GM19324 (cell line): ENCODE data around the gene PGAP3.
A peak's percentile ranks its signal among the peaks of the same experiment; 100 is the strongest.

ENCODE experiments used
- ATAC-seq: cut with Tn5 transposase; IDR thresholded peaks from one replicate; pipeline ENCODE4 v1.9.1; 2021; ENCODE audit warnings: mild to moderate bottlenecking, moderate library complexity; ENCODE audit not compliant: unreplicated experiment, low FRiP score

The PGAP3 gene

DNA sequence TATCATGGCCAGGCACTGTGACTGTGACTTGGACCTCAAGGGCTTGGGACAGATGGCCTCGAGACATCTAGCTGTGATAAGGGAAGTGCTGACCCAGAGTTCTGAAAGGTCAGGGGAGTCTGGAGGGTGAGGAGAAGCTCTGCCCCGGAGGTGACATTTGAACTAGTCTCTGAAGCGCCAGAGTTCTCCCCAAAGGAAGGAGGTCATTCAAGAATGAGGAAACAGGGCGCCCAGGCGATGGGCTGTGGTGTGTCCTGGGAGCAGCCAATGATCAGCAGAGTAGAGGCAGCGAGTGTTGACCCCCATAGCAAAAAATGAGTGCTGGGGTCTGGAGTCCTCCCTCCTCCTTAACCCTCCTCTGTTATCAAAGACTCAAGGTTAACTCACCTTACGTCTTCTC is 46.0 kb downstream of the PGAP3 start:
- ATAC-seq = no peak

DNA sequence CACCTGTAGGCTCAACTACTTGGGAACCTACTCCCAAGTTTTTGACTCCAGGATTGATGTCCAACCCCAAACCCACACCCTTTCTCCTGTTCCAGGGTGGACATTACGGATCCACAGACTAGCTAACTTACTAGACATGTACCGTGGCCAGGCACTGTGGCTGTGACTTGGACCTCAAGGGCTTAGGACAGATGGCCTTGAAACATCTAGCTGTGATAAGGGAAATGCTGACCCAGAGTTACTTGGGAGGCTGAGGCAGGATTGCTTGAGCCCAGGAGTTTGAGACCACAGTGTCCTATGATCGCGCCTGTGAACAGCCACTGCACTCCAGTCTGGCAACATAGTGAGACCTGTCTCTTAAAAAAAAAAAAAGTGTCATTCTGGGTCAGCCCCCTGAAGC is 46.8 kb downstream of the PGAP3 start:
- no peak for ATAC-seq

DNA sequence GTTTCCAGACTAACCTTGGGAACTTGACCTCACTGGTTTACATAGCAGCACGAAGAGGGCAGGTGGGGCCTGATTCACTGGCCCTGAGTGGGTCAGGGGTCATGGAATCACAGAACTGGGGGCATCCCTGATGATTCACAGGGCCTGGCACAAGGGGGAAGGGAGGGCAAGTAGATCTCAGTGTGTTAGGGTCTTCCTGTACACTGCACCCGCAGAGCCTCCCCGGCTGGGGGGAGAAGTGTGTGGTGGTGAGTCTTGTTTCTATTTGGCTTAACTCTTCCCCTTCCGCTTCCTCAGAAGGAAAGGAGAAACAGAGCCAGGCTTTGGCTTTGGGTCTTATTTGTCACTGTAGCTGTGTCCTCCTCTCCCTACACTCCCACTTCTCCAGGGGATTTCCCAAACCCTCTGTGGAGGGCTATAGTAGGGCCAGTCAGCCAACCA is 47.2 kb downstream of the PGAP3 start:
- ATAC-seq = no peak

DNA sequence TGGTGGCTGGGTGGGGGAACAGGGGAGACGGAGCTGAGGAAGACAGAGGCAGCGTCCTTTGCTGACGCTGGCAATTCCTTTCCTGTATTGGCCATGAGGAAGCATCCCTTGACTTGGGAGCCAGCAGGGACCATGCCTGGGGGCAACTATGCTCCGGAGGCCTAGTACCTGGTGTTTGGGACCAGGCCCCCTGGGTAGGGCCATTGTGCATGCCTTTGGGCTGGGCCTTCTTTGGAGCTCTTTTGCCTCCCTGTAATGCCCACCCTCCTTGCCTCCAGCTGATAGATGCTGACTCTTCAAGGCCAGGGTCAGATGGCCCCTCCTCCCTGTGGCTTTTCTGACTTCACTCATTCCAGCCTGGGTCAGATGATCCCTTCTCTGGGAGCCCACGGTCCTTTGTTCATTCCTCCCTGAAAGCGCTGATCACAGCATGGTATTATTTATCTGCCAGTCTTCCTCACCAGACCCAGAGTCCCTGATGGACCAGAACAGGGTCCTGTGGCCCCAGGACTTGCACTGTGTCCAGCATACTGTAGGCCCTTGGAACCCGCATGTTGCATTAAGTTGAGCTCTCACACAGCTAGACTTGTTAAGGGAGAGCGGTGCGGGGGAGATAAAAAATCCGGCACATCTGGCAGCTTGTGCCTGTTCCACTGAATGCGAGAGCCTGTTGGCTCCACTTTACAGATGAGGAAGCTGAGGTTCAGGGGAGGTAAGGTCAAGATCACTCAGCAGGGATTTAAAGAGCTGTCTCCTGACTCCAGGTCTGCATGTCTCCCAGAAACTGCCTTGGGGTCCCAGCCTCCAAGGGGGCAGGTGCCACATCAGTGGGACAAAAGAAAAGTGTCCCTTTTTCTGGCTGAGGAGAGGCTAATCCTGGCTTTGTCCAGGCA is 48.0 kb downstream of the PGAP3 start:
- no peak for ATAC-seq

DNA sequence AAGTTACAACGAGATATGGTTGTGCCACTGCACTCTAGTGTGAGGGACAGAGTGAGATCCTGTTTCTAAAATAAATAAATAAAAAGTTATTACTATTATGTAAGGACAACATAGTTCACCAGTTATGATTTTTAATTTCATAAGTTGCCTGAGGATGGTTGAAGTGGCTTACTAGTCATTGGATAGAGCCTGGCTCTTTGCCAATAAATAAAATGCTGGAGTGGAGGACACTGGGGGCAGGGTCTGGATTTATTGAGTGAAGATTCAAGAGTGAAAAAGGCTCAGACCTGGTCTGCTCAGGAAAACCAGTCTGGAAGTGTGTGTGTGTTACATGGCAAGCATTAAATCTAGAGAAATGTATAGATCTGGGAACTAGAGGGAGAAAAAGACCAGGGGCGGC is 48.8 kb downstream of the PGAP3 start:
- ATAC-seq = no peak

DNA sequence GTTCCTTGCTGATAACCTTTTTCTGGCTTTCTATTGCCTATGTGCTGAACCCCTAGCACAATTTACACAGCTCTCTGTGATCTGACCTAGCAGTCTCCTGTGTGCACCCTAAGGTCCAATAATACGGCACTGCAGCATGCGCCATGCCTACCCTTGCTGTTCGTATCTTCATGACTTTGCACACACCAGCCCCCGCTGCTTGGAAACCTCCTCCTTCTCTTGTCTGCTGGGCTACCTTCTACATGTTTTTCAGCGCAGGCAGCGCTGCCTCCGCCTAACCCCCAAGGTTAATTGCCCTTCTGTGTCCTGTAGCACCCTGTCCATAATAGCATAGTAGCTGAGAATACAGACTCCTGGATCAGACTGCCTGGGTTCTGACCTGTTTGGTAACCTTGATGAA is 49.5 kb downstream of the PGAP3 start:
- no peak for ATAC-seq

DNA sequence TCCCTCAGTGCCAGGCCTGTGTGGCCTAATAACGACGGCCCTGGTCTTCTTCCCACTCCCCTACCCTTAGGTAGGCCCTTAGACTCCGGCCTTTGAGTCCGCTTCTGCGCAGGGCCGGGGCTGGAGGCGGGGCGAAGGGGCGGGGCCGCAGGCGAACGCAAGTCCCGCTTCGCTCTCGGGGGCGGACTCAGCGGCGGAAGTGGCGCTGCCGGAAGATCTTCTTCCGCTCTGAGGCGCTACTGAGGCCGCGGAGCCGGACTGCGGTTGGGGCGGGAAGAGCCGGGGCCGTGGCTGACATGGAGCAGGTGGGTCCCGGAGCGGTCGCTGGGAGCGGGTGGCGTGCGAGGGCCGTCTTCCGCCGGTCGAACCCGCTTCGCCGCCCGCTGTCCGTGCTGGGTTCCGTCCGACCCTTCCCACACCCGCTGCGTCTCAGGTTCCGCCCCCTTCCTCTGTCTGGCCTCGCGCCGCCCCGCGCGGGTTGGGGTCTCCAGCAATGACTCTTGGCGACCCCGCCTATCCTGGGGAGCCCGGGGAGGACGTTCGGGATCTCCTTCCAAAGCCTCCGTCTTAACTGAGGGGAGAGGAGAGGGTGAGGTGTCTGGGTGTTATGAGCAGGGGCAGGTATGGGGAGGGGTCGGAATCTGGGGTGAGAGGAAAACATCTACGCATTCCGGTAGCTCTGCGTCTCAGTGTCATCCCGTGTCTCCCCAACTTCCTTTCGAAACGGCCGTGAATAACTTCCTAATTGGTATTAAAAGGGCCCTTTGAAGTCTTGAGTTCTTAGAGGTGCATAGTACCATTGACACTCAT is 50.7 kb downstream of the PGAP3 start, which contains the start of gene STARD3:
Gene STARD3, plus strand, starts transcription at position 218 of the 810 bp plus-strand sequence. CDS start 16,388 bp downstream, outside the sequence.
- ATAC-seq = peak; percentile 76

DNA sequence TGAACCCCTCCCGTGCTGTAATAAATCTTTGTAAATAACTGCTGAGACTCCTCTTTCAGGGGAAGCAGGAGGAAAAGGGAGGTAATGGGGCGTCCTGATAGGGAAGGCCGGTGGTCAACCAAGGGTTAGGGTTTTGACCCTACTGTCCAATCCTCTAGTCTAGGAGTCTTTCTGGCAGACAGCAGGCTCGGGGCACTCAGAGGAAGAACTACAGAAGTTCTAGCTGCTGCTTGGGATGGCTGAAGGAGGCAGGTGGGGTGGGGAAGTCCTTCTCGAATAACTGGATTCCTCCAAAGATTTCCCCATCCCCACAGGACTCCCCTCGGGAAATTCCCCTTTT is 51.3 kb downstream of the PGAP3 start:
- ATAC-seq = no peak

DNA sequence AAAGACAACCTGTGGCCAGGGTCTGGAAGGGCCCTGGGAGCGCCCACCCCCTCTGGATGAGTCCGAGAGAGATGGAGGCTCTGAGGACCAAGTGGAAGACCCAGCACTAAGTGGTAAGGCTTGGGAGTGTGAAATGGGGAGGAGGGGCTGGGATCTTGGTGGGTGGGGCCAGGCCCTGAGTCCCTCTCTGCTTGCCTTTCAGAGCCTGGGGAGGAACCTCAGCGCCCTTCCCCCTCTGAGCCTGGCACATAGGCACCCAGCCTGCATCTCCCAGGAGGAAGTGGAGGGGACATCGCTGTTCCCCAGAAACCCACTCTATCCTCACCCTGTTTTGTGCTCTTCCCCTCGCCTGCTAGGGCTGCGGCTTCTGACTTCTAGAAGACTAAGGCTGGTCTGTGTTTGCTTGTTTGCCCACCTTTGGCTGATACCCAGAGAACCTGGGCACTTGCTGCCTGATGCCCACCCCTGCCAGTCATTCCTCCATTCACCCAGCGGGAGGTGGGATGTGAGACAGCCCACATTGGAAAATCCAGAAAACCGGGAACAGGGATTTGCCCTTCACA is 52.2 kb downstream of the PGAP3 start:
- ATAC-seq = no peak

DNA sequence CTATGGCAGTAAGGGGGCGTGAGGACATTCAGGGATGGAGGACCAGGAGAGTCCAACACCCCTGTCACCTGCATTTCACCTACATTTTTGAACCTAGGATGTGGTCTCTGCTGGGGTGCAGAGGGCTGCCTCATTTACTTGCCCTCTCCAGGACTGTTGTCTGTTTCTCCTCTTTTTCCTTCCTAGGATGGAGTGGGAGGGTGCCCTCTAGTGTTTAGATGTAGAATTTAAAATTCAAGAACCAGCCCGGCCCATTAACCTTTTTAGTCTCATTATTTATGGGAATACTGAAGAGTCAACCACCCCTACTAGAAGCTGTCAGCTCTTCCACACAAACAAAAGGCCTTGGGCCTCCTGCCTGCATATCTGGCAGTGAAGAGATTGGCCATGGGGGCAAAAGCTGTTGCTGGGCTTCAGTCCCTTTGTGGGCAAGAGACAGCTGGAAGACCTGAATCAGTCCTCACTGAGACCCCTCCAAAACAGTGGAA is 53.4 kb downstream of the PGAP3 start:
- no peak for ATAC-seq

DNA sequence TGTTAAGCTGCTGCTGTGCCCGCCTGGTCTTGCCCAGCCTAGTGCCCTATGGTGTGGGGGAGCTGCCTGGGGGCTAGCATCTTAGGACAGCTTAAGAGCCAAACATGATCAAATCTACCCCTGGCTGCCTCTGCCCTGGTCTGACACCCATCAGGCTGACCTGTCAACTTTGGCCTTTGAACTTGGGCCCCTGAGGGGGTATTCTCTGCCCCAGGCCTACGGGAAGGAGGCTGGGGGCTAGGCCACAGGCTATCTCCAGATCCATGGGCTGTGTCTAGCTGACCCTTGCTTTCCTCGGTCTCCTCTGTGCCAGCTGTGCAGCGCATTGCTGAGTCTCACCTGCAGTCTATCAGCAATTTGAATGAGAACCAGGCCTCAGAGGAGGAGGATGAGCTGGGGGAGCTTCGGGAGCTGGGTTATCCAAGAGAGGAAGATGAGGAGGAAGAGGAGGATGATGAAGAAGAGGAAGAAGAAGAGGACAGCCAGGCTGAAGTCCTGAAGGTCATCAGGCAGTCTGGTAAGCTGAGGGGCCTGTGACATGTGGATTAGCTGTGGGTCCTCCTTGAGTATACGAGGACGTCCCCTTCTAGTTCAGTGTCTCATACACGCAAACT is 54.2 kb downstream of the PGAP3 start:
- ATAC-seq = no peak

DNA sequence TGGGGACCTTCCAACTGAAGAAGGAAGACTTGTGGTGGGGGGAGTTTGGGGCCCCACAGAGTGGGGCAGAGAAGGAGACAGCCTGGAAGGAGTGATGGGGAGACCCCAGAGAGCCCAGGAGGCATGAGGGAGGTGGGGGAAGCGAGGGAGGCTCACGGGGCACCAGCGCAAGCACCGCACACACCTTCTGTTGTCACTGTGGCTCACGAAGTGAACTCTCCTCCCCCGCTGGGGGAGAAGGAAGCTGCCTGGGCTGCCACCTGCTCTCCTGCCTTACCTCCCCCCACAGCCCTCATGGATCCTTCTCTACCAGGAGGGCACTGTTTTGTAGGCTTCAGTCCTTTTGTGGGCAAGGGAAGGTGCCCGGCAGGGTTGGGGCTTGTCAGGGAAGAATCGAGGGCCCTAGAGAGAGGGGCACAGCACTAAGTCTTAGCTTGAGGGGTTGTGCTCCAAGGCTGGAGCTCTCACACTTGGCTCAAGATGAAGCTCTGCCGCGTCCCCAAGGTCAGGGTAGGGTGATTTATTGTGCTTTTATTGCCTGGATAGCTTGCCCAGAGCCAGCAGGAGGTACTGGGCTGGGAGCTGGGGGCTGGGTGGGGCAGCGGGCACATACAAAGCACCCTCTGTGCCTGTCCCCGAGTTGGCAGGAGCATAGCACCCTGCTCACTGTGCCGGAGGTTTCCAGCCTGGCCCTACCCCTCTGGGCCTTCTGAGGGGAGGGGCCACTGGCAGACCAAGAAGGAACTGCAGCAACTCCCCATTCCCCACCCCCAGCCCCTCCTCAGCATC is 55.5 kb downstream of the PGAP3 start:
- no peak for ATAC-seq

DNA sequence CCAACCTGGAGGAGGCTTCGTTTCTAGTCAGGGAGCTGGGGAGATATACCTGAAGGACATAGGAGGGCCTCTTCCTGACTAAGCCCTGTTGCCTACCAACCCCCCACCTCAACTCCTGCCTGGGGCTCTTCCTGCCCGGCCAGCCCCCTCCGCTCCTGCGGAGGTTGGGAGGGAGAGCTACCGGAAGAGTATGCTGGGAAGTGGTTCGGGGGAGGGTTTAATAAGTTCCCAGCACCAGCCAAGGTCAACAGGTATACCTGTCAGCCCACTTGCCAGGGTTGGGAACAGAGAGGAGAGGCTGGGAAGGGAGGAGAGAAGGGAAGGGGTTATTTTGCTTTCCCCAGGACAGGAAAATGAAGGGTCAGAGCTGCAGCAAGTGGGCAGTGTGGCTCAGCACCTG is 56.5 kb downstream of the PGAP3 start:
- ATAC-seq = no peak

DNA sequence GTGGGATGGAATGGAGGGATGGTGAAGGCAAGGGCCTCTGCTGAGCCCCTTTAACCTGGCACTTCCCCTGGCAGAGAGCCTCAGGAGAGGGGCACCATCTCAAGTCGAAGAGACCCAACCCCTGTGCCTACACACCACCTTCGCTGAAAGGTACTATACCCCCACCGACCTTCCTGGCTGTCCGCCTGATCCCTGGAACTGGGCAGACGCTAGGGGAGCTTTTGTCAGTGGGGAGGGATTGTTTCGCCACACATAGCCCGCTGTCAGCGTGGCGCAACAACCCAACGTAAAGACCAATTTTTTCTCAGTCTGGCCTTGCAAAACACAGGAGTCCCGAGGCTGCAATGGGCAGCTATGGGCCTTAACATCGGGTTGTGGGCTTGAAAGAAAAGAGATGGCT is 58.0 kb downstream of the PGAP3 start:
- ATAC-seq = no peak

DNA sequence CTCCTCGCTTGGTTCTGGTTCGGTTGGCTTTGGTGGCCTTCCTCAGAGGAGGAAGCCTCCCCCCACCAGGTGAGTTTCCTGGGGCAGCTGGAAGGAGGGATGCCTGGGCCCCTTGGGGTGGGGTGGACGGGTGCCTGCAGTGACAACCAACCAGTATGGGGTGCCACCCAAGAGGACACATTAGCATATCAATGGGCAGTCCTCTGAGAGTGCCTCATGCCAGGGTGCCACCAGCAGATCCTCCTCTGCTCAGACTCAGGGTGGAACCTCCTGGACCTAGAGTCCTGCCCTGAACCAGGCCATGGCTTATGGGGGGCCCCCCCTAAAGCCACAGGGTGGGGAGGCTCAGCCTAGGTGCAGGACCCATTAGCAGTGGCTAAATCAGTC is 58.4 kb downstream of the PGAP3 start:
- no peak for ATAC-seq

DNA sequence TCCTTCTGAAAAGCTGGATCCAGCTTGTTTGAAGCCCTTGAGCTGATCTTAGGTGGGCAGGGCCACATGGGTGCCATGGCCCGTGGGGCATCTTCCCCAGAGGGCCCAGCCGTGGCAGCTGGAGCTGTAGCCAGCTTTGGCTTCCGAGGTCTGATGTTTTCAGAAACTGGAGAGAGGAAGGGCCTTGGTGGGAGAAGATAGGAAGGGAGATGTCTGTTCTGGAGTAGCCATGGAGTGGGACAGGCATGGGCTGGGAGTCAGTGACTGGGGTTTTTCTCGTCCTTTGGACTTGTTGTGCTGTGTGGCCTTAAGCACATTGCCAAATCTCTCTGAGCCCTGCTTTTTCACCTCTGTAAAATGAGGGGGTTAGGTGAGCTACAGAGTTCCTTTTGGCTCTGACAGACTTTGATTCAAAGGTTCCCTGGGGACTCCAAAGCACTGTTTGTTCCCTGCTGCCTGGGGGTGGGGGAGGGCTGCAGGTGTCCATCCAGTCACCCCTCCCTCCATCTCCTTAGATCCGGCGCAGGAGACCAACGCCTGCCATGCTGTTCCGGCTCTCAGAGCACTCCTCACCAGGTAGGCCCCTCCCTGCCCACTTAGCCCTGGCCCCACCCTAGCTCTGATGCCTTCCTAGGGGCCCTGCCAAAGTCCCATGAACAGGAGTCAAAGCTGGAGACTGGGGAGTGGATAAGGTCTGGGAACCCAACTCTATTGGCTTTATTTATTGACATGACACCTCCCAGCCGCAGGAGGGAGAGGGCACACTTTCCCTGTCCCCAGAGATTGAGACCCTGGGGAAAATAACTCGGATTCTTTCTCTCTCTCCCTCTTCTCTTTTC is 59.0 kb downstream of the PGAP3 start:
- no peak for ATAC-seq

DNA sequence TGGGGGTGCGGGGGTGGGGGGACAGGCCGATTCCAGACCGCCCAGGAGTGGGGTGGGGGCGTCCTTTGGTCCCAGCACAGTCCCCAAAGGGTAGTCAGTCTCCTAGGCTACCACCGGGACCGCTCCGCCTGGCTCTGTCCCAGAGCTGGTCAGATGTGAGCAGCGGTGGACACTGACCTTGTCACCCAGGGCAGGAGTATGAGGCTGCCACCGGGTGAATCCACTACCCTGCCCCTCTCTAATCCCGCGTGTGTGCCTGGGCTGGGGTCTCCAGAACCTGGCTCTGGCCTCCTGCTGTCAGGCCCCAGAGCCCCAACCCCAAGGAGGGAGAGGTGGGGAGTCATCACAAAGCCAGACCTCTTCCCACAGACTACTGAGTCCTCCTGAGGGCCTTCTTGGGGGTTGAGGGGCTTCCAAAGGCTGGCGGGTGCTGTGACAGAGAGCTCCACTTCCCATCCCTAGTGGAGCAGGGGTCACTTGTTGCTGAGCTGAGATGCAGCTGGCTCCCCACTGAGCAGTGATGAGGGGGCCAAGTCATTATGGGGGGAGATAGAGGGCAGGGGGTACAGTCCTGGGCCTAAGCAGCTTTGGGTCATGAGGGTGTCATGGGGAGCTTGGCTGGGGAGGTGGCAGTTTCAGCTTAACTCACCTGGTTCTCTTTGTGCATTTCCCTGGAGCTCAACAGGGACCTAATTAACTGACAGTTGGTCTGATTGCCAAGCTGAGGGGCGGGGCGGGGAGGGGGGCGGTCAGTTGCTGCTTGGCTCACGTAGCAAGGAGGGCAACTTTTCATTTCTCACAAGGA is 59.9 kb downstream of the PGAP3 start:
- ATAC-seq = no peak

DNA sequence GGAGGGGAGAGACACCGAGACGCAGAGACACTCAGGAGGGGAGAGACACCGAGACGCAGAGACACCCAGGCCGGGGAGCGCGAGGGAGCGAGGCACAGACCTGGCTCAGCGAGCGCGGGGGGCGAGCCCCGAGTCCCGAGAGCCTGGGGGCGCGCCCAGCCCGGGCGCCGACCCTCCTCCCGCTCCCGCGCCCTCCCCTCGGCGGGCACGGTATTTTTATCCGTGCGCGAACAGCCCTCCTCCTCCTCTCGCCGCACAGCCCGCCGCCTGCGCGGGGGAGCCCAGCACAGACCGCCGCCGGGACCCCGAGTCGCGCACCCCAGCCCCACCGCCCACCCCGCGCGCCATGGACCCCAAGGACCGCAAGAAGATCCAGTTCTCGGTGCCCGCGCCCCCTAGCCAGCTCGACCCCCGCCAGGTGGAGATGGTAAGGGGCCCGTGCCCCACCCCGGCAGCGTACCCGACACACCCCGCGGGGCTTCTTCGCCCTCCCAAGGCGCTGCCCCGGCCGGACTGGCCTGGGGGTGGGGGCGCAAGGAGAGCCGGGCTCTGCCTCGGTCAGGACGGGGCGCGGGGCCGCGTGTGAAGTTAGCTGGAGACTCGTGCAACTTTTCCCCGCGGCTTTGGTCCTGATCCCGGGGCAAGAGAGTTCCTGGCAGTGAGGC is 60.7 kb downstream of the PGAP3 start:
- ATAC-seq = no peak
